GM18519 (cell line): ENCODE results near the gene APOBEC3B.
"Not testable (repeated sequence)": the region's sequence is repeated elsewhere in the genome, so short reads cannot be mapped to it uniquely, and the experiment has no call there.

Experiments
- ATAC-seq: cut with Tn5 transposase; IDR thresholded peaks from one replicate; pipeline ENCODE4 v1.9.1; 2021; ENCODE audit warnings: mild to moderate bottlenecking, moderate library complexity; ENCODE audit not compliant: unreplicated experiment, low FRiP score

APOBEC3B gene

DNA sequence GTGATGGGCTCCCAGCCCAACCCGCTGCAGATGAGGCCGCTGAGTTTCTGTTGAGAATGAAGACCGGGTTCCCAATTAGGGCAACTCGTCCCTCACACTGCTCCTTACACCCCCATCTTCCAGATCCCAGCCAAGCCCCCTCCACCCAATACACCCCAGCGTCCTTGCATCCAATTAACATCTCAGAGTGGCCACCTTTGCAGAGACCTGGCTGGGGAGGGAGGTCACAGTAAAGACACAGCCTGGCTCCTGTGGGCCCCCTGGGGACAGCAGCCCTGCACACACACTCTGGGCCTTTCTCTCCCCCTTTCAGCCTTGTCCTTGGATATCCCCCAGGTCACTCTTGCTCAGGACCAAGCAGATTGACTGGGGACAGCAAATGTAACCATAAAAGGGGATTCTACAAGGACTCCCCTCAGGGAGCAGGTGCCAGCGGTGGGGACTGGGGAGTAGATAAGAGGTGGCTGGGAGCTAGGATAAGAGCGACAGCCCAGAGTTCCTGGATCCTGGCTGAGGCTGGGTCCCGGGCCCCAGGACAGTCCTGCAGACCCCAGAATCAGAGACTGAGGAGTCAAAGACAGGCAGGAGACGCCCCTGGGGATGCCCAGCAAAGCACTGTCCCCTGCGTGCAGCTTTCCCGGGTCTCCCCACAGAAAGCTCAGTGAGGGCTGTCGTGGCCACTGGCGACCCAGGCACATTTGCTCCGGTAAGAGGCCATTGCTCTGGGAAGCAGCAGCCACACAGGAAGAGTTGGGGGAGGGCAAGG is 16.4 kb upstream of the APOBEC3B start:
- no peak for ATAC-seq

DNA sequence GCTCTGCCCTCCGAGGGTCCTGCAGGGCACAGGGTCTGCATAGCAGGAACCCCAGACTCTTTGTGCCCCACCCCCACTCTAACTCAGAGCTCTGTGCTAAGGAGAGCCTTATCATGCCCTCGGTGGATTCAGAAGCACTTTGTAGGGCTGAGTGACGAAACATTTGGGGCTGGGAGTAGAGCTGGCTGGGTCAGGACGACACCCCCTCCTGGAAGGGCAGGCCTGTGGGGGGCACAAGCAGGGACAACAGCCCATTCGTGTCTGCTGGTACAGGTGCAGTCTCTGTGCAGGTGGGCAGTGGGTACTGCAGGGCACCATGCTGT is 15.8 kb upstream of the APOBEC3B start:
- no peak for ATAC-seq

DNA sequence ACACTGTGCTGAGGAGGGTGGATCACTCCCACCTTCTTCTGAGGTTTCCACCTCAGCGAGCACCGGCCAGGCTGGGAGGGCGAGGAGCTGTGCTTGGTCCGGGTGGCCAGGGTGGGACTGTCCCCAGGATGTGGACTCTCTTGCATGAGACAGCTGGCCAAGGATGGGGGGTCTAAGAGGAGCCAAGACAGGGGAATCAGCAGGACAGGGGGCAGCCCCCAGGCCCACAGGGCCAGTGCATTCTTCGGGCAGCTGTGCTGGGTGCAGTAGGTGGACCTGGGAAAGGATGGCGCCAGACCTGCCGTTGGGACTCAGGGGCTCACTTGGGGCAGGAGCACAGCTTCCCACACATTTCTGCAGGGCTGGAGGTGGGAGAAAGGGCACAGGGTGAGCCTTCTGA is 15.2 kb upstream of the APOBEC3B start:
- no peak for ATAC-seq

DNA sequence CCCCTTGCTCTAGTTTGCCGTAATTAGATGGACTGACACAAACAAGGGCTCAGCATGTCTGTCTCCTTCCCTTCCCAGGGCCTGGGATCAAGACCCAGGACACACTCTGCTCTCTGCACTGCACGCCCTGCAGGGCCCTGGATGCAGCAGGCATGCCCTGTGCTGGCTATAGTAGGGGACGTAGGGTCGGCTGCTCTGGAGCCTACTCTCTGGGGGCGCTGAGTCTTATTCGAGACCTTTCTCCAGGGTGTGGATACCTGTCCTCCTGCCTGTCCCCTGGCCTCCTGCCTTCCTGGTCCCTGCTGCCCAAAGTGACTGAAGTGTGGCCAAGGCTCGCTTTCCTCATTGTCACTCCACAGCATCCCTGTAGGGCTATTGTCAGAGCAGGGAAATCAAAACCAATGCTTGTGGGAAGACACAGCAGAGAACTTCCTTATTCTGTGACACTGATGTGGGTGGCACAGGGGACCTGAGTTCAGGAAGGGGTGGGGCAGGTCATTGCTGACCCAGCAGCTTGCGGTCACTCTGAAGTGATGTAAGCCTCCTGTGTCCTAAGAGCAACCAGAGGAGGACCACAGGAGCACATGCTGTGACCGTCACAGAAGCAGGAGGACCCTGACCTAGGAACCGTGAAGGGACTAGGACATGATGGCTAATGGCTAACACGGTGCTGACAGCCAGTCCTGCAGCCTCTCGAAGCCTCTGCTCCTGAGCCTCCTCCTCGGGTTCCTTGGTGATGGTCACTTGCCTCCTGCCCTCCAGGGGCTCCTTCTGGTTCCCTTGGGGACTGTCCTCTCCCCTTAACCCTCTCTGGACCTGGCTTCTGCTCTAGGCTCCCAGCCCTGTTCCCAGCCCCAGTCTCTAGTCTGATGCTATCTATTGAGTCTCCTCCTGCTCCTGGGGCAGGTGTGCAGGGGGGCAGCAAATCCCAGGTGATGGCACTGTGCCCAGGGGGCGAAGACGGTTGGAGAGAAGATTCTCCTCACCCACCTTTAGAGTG is 14.4 kb upstream of the APOBEC3B start:
- ATAC-seq, result no peak

DNA sequence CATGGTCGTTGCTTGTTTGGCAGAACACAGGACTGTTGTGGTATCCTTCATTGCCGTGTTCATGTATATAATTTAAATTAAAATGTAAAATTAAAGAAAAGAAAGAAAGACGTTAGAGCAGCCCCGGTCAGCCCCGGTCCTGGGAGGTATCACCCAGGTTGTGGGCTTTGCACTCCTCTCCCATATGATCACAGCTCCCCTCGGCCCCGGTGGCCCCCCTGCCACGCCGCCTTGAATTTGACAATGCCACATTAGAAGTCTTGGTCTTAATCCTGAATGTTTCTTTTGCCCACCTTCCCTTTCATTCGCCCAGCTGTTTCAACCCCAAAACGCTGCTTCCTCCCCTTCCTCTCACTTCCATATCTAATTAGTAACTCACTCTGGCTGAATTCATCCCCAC is 13.3 kb upstream of the APOBEC3B start:
- ATAC-seq, result no peak

DNA sequence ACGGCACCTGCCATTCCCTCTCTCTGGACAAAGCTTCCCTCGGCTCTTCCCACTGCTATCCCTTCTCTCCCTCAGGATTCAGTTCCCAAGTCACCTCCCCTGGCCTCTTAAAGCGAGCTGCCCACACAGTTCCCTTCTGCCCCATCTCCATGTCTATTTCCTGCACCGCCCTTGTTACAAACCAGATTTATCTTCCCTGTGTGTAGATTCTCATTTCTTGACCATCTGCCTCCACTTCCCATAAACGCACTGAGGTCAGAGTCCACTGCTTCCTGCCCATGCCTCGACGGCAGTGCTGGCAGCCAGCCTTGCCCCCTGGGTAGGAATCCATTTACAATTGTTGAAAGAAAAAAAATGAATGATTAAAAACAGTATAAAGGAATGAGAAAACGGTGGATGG is 11.6 kb upstream of the APOBEC3B start:
- no peak for ATAC-seq

DNA sequence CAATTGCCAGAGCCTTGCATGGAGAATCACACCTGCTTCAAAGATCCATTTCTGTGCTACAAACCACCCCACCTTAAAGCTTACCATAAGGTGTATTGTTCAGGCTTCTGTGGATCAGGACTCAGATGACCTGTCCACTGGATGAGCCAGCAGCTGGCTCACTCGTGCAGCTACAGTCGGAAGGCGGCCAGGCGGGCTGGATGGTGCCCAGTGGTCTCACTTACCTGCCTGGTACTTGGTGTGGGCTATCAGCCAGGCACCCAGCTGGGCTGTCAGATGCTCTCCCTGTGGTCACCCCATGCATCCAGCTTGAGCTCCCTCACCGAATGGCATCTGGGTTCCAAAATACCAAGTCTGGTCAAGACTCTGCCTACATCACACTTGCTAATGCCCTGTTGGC is 10.9 kb upstream of the APOBEC3B start:
- no peak for ATAC-seq

DNA sequence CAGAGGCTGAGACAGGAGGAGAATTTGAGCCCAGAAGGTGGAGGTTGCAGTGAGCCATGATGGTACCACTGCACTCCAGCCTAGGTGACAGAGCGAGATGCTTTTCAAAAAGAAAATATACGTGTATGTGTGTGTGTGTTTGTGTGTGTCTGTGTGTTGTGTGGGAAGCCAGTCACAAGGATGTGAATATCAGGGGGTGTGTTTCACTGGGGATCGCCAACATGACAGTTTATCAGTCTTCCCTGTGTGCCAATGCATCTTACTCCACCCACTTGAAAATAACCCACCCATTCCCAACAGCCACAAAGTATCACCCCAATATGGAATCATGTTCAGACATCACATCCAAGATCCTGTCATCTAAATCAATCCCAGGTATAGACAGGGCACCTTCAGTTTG is 10.4 kb upstream of the APOBEC3B start:
- no peak for ATAC-seq

DNA sequence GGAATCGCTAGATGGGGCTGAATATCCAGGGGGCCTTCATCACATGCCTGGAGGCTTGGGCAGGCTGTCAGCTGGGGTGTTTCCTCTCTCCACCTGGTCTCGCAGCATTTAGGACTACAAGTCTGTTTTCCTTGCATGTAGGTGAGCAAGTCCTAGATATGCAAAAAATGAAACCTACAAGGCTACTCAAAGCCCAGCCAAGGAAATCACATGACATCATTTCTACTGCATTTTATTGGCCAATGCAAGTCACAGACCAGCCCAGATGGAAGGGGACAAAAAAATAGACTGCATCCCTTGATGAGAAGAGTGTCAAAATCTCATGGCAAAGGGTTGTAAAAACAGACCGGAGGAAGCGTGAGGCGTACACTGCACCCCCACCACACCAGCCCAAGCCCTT is 9.6 kb upstream of the APOBEC3B start:
- ATAC-seq, result no peak

DNA sequence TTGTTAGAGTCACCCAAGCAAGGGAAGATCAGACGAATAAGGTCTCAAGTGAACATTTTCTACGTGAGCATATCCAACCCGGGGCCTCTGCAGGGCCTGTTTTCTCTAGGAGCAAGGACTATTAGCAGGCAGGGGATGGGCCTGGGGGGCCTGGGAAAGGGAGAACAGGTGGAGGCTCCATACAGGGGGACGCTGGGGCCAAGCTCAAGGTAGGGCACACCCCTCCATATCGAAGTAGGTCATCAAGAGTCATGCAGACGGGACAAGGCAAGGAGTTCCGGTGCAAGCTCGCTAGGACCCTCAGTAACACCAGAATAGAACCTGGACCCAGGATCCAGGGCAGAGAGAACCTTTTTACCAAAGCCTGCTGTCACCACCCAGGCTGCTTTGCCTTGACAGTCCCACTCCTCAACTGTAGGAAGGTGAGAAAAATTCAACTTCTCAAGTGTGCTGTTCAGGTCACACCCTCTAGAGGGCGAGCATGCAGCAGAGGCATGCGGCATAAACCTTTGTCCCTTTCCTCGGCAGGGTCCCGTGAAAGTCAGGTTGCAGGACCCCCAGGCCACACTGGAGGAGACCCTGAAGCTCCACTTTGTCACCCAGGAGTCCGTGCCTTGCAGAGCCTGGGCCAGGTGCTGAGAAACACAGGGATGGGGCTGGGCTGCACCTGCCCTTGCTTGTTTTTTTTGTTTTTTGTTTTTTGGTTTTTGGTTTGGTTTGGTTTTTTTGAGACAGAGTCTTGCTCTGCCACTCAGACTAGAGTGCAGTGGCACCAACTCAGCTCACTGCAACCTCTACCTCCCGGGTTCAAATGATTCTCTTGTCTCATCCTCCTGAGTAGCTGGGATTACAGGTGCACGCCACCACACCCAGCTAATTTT is 8.6 kb upstream of the APOBEC3B start:
- ATAC-seq, result no peak

DNA sequence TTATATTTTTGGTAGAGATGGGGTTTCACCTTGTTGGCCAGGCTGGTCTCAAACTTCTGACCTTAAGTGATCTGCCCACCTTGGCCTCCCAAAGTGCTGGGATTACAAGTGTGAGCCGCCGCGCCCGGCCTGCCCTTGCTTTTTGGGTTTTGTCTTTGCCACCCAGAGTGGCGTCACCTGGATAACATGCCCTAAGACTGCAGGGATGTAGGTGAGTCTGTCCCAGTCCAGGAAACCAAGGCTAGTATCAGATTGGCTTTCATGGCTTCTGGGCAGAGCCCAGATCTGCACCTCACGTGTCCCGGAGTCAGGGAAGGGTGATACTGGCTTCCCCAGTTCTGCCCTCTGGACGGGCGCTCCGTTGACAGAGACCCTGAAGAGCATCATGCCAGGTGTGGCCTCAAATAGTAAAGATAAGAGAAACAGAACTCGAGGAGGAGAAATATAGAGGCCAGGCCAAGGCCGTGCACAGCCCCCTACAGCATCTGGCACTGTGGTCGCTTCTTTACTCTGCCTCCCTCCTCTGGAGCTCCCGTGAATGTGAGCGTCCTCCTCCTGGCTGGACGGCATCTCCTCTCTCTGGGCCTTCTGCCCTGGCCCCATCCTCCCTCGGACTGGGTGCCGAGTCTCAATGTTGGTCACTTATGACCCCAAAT is 7.8 kb upstream of the APOBEC3B start:
- ATAC-seq, result no peak

DNA sequence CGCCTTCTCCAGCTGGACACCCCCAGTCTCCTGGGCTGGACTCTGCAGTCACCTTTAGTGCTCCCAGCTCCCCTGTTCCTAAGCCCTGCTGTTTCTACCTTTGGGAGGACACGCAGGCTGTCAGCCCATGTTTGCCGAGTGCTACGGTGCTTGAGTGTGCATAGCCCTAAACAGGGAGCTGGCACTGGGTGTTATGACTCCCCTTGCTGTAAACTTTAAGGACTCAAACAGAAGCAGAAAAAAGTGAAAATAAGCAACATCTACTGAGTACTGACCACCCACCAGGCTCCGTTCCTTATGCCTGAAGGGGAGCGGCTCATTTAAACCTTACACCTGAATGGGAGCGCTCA is 7.3 kb upstream of the APOBEC3B start:
- ATAC-seq, result no peak

DNA sequence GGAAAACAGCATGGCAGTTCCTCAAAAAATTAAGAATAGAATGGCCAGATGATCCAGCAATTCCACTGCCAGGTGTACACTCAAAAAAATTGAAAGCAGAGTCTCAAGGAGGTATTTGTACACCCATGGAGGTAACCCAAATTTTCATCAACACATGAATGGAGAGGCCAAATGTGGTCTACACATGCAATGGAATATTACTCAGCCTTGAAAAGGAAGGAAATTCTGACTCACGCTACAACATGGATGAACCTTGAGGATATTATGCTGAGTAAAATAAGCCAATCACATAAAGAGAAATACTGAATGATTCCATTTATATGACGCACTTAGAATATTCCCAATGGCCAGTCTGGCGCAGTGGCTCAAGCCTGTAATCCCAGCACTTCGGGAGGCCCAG is 4.9 kb upstream of the APOBEC3B start:
- ATAC-seq, result not testable (repeated sequence)

DNA sequence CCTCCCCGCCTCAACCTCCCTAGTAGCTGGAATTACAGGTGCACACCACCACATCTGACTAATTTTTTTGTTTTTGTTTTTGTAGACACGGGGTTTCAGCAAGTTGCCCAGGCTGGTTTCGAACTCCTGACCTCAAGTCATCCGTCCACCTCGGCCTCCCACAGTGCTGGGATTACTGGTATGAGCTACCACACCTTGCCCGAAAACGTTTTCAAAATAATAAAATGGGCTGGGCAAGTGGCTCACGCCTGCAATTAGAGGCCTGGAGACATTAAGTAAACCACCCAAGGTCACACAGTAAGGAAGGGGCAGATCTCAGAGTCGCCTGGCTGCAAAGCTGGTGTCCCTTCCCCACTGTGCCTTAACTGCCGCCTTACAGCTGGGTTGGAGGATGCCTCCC is 1.6 kb upstream of the APOBEC3B start:
- not testable (repeated sequence) for ATAC-seq

DNA sequence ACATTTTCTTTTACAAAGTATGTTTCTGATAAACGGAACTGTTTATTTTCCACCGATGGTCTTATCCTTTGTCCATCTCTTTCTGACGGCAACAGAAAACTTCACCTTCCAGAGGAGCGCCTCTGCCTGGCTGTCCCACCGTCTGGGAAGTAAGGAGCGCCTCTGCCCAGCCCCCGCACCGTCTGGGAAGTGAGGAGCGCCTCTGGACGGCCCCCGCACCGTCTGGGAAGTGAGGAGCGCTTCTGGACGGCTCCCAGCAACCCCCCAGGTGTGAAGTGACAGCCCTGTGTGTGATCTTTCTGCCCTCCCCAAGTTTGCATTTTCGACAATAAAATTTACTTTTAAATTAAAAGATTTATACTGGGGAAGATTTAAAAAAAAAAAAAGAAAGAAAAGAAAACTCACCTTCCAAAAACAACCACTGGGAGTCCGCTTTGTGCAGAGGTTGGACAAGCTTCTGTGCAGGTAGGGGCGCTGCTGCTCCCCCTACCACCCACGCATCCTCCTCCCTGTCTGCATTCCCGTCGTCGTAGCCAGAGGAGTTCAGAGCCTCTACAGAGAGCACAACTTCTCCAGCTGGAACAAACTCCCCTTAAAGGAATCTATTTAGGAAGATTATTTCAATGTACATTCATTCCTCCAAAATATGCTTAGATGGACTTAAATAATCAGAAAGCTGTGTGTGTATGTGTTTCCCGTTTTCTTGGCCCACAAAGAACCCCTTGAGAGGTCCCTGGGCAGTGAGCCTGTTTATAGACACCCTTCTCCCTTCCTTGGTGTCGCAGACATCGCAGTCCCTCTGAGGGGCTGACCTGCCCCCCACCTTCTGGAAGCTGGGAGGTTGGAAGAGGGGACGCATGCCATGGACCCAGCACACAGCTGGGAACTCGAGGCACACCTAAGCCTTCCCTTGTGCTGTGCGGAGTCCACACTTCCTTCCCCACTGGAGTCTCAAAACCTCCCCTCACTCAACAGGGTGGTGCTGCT is 849 bp upstream of the APOBEC3B start:
- no peak for ATAC-seq

DNA sequence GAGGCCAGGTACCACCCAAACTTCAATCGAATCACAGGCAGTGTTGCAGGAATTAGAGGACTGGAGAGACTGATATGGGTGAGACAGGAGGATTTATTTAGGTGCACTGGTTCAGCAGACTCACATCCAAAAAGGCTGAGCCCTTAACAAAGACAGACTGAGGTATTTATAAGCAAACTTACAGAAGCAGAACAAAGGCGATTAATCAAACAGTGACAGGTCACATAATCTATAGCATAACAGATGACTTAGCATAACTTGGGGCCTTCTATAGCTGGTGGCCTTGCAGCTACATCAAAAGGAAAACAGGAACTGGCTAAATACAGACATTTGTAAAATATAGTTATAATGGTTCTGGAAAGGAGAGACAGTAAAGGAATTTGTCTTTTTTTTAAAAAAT is 2.1 kb downstream of the APOBEC3B start:
- ATAC-seq, result no peak

DNA sequence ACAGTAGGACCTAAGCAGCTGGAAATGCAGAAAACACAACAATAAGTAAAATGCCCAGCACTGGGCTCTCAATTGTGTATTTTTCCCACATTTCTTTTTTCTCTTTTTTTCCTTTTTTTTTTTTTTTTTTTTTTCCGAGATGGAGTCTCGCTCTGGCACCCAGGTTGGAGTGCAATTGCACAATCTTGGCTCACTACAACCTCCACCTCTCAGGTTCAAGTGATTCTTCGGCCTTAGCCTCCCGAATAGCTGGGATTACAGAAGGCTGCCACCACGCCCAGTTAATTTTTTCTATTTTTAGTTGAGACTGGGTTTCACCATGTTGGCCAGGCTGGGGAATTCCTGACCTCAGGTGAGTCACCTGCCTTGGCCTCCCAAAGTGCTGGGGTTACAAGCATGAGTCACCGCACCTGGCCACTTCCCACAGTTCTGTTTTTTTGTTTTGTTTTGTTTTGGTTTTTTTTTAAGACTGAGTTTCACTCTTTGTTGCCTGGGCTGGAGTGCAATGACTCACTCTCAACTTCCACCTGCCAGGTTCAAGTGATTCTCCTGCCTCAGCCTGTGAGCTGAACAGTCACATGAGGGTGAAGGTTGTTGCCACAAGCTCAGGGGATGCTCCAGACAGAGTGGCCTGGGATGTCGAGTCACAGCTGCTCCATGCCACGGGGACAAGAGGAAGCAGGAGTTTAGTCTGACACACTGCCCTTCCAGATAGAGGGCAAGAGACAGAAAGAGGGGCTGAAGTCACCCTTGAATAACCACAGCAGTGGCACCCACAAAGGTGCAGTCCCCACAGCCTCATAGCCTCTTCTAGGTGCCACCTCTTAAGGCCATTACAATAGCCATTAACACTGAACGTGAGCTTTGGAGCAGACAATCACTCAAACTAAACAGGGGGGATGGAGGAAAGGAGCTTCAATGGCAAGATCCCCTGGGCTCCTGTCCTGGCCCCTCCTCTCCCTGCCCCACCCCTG is 2.9 kb downstream of the APOBEC3B start:
- ATAC-seq, result peak; percentile 44

DNA sequence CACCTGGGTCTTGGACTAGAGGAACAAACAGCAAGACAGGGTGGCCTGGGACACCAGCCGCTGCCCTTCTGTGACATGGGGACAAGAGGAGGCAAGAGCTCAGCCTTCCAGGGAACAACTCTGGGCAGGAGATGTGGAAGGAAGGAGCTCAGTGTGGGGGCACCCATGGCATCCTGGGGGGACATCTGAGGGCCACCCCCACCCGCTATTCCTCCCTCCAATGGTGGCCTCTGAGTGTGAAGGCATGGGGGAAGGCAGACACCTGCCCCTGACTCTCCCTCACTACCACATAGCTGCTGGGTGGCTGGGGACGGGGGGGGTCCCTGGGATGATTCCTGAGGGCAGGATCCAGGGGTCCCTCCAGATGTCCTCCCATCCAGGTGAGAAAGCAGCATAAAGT is 4.5 kb downstream of the APOBEC3B start:
- ATAC-seq, result no peak
